IMR-90 (cell line): ENCODE measurements around the gene PDCD6IP.
"Not testable (repeated sequence)": the region's sequence is repeated elsewhere in the genome, so short reads cannot be mapped to it uniquely, and the experiment has no call there.

ENCODE experiments used
- CEBPB ChIP-seq: IDR thresholded peaks from 2 replicates; pipeline ENCODE4 v1.6.1; 2012; ENCODE audit warnings: low read depth, low read length, improper control_type of control experiment
- CTCF ChIP-seq: conservative IDR thresholded peaks from 2 replicates; pipeline ENCODE4 v1.5.1; 2012; ENCODE audit warnings: mild to moderate bottlenecking, low read depth, low read length, improper control_type of control experiment
- FOS ChIP-seq: fragments of 150-350 bp; IDR thresholded peaks from 2 replicates; pipeline ENCODE4 v1.6.1; 2016; ENCODE audit warnings: low read depth, low read length
- NFE2L2 ChIP-seq: fragments of 150-350 bp; IDR thresholded peaks from 2 replicates; pipeline ENCODE4 v1.6.1; 2016; ENCODE audit warnings: low read depth, mild to moderate bottlenecking, low read length
- POLR2A ChIP-seq: IDR thresholded peaks from 2 replicates; pipeline ENCODE4 v1.6.1; 2012; ENCODE audit warnings: mild to moderate bottlenecking, low read depth, low read length
- RFX5 ChIP-seq: IDR thresholded peaks from 2 replicates; pipeline ENCODE4 v1.8.0; 2012; ENCODE audit warnings: low read depth, mild to moderate bottlenecking, low read length, moderate library complexity
- SMC3 ChIP-seq: fragments of 150-350 bp; IDR thresholded peaks from 2 replicates; pipeline ENCODE4 v1.6.1; 2016; ENCODE audit warnings: low read depth, mild to moderate bottlenecking, antibody characterized with exemption, low read length, moderate library complexity
- USF2 ChIP-seq: fragments of 150-350 bp; IDR thresholded peaks from 2 replicates; pipeline ENCODE4 v1.6.1; 2017; ENCODE audit warnings: mild to moderate bottlenecking, antibody characterized with exemption, low read length, low read depth

GRCh38 chr3:33857701-33858100, 59.3 kb downstream of the PDCD6IP start:
- TF ChIP-seq CTCF, FOS, SMC3, USF2, POLR2A, CEBPB, RFX5, NFE2L2: not testable (repeated sequence)
